Liver (tissue), 9 donors: ENCODE data around the gene GALNTL6. TPM values are rescaled to one million over a fixed set of nuclear protein-coding genes. Genes with fewer than 3 reads are reported as not detected.

Source experiments
- DNase-seq: peaks from one replicate; pipeline ENCODE4 v3.0.0-alpha.2; 2017; ENCODE audit warnings: low spot score
- H3K27ac ChIP-seq, 2 donors: one replicate each; pipeline ENCODE4 v1.7.0; 2013; ENCODE audit warnings: inconsistent platforms in 2 of 2, low read length in 2 of 2, control low read depth in 1 of 2, low read depth in 1 of 2, mild to moderate bottlenecking in 1 of 2
- H3K27me3 ChIP-seq, 4 donors: one replicate each; pipeline versions ENCODE4 v1.6.1 to v1.7.0; 2013; ENCODE audit warnings: low read length in 3 of 4, inconsistent platforms in 1 of 4, mild to moderate bottlenecking in 1 of 4, moderate library complexity in 1 of 4; ENCODE audit not compliant: control insufficient read depth in 4 of 4, insufficient read depth in 4 of 4
- H3K36me3 ChIP-seq, 4 donors: one replicate each; pipeline versions ENCODE4 v1.6.1 to v1.7.0; 2013; ENCODE audit warnings: low read length in 3 of 4, mild to moderate bottlenecking in 3 of 4, low read depth in 1 of 4, moderate library complexity in 1 of 4; ENCODE audit not compliant: control insufficient read depth in 4 of 4, insufficient read depth in 3 of 4
- H3K4me1 ChIP-seq, 4 donors: one replicate each; pipeline versions ENCODE4 v1.6.1 to v1.7.0; 2013; ENCODE audit warnings: low read length in 3 of 4, mild to moderate bottlenecking in 3 of 4, moderate library complexity in 1 of 4; ENCODE audit not compliant: control insufficient read depth in 4 of 4, insufficient read depth in 4 of 4
- H3K4me3 ChIP-seq, 3 donors: one replicate each; pipeline versions ENCODE4 v1.6.1 to v1.7.0; 2013; ENCODE audit warnings: low read length in 3 of 3, control low read depth in 1 of 3, low read depth in 1 of 3, mild to moderate bottlenecking in 1 of 3
- H3K9ac ChIP-seq, 2 donors: one replicate each; pipeline ENCODE4 v1.7.0; 2013; ENCODE audit warnings: low read length in 2 of 2, mild to moderate bottlenecking in 2 of 2, moderate library complexity in 2 of 2, control low read depth in 1 of 2, low read depth in 1 of 2
- H3K9me3 ChIP-seq, 4 donors: one replicate each; pipeline versions ENCODE4 v1.6.1 to v1.7.0; 2013; ENCODE audit warnings: low read length in 3 of 4; ENCODE audit not compliant: control insufficient read depth in 4 of 4
- CTCF ChIP-seq: fragments of 150-350 bp; IDR thresholded peaks from 2 replicates; pipeline ENCODE4 v1.5.1; 2017; ENCODE audit warnings: improper control_type of control experiment, low read depth, low read length; ENCODE audit not compliant: missing input control
- EGR1 ChIP-seq, 2 donors: IDR thresholded peaks; 2 replicates each; pipeline ENCODE4 v1.6.1; 2016 to 2018; ENCODE audit warnings: antibody characterized with exemption in 2 of 2, low read depth in 2 of 2
- FOXA1 ChIP-seq: IDR thresholded peaks from 2 replicates; pipeline ENCODE4 v1.6.1; 2016; ENCODE audit warnings: antibody characterized with exemption
- FOXA2 ChIP-seq: IDR thresholded peaks from 2 replicates; pipeline ENCODE4 v1.6.1; 2016; ENCODE audit warnings: antibody characterized with exemption
- HNF4A ChIP-seq, 2 donors: conservative IDR thresholded peaks; 2 replicates each; pipeline ENCODE4 v1.6.1; 2016; ENCODE audit warnings: antibody characterized with exemption in 2 of 2, mild to moderate bottlenecking in 2 of 2
- HNF4G ChIP-seq: IDR thresholded peaks from 2 replicates; pipeline ENCODE4 v1.6.1; 2016; ENCODE audit warnings: antibody characterized with exemption
- JUND ChIP-seq, 2 donors: IDR thresholded peaks; 2 replicates each; pipeline ENCODE4 v1.6.1; 2016; ENCODE audit warnings: antibody characterized with exemption in 2 of 2
- NR2F2 ChIP-seq: IDR thresholded peaks from 2 replicates; pipeline ENCODE4 v1.6.1; 2016; ENCODE audit warnings: antibody characterized with exemption
- RAD21 ChIP-seq, 2 donors: IDR thresholded peaks; 2 replicates each; pipeline ENCODE4 v1.6.1; 2016; ENCODE audit warnings: antibody characterized with exemption in 2 of 2, mild to moderate bottlenecking in 2 of 2
- RXRA ChIP-seq, 2 donors: IDR thresholded peaks; 2 replicates each; pipeline ENCODE4 v1.6.1; 2017 to 2018; ENCODE audit warnings: antibody characterized with exemption in 2 of 2, mild to moderate bottlenecking in 1 of 2
- SP1 ChIP-seq: IDR thresholded peaks from 2 replicates; pipeline ENCODE4 v1.6.1; 2018; ENCODE audit warnings: antibody characterized with exemption, mild to moderate bottlenecking
- TAF1 ChIP-seq: conservative IDR thresholded peaks from 2 replicates; pipeline ENCODE4 v1.6.1; 2016; ENCODE audit warnings: antibody characterized with exemption, mild to moderate bottlenecking
- YY1 ChIP-seq: IDR thresholded peaks from 2 replicates; pipeline ENCODE4 v1.6.1; 2016; ENCODE audit warnings: antibody characterized with exemption, mild to moderate bottlenecking
- ZBTB33 ChIP-seq: IDR thresholded peaks from 2 replicates; pipeline ENCODE4 v1.6.1; 2016; ENCODE audit warnings: antibody characterized with exemption
- WGBS: extraction: QIAGEN DNeasy Blood & Tissue Kit; methylation state at CpG from one replicate; pipeline ENCODE4 v1.1.7; 2013; 5-methylcytosine and 5-hydroxymethylcytosine counted together
- polyA plus RNA-seq, 2 donors: library from polyadenylated mRNA; stranded (reverse) in 1 of 2; unstranded in 1 of 2; fragments of 200-250 nt in 1 of 2; fragments of >200 nt in 1 of 2; fragmentation: Nextera tagmentation in 1 of 2; extraction: Ambion mirVana in 1 of 2; gene quantifications; one replicate each; pipeline versions ENCODE4 v1.2.1 to v1.2.3, GENCODE V29; 2013 to 2015
- total RNA-seq, 2 donors: library from RNA; depleted of rRNA; stranded (reverse); fragments of >200 nt; gene quantifications; one replicate each; pipeline ENCODE4 v1.2.3, GENCODE V29; 2014
- TF ChIP-seq, protein P1 (sequence below): IDR thresholded peaks from 2 replicates; pipeline ENCODE4 v1.6.1; 2016; ENCODE audit warnings: antibody characterized with exemption, mild to moderate bottlenecking
- TF ChIP-seq, protein P2 (sequence below): IDR thresholded peaks from 2 replicates; pipeline ENCODE4 v1.6.1; 2016; ENCODE audit warnings: antibody characterized with exemption
- TF ChIP-seq, protein P3 (sequence below): IDR thresholded peaks from 2 replicates; pipeline ENCODE4 v1.6.1; 2016; ENCODE audit warnings: antibody characterized with exemption
- donor health status: healthy.
- donor health status: healthy.
- donor health status: healthy.
- donor health status: healthy.
- donor health status: healthy.

GALNTL6 gene
- total and polyA plus RNA-seq, 4 donors: 0.06 to 0.08 TPM; not detected in 2

GRCh38 chr4:172517391-172517790 is 704.2 kb downstream of the GALNTL6 start:
- Histone ChIP-seq H3K36me3 (no peaks in the 10 kb centered on the region), H3K4me1 (no peaks in the 10 kb centered on the region), H3K27ac (no peak overlapping the region), H3K27me3 (no peaks in the 10 kb centered on the region), H3K4me3 (no peak overlapping the region), H3K9ac (no peak overlapping the region), H3K9me3 (no peaks in the 10 kb centered on the region)
- WGBS: 32% methylated on average over 2 of the region's 2 CpGs
- no peak for TF ChIP-seq HNF4A (conservative IDR thresholded peaks at IDR 0.05)
- TF ChIP-seq SP1: no peak
- no peak for TF ChIP-seq FOXA1
- no peak for DNase-seq

- DNase-seq: no peak
- WGBS: 67% methylated on average over 1 of the region's 1 CpG
Measured at GRCh38 chr4:172521248-172521647, 708.0 kb downstream of the GALNTL6 start.

GRCh38 chr4:172521680-172522079 is 708.5 kb downstream of the GALNTL6 start:
- Histone ChIP-seq H3K9me3 (no peaks in the 10 kb centered on the region), H3K4me3 (no peak overlapping the region), H3K9ac (no peak overlapping the region), H3K4me1 (no peaks in the 10 kb centered on the region), H3K27me3 (no peaks in the 10 kb centered on the region), H3K27ac (no peak overlapping the region), H3K36me3 (no peaks in the 10 kb centered on the region)
- DNase-seq: no peak
- WGBS: 78% methylated on average over 1 of the region's 1 CpG
- TF ChIP-seq, protein P1, sequence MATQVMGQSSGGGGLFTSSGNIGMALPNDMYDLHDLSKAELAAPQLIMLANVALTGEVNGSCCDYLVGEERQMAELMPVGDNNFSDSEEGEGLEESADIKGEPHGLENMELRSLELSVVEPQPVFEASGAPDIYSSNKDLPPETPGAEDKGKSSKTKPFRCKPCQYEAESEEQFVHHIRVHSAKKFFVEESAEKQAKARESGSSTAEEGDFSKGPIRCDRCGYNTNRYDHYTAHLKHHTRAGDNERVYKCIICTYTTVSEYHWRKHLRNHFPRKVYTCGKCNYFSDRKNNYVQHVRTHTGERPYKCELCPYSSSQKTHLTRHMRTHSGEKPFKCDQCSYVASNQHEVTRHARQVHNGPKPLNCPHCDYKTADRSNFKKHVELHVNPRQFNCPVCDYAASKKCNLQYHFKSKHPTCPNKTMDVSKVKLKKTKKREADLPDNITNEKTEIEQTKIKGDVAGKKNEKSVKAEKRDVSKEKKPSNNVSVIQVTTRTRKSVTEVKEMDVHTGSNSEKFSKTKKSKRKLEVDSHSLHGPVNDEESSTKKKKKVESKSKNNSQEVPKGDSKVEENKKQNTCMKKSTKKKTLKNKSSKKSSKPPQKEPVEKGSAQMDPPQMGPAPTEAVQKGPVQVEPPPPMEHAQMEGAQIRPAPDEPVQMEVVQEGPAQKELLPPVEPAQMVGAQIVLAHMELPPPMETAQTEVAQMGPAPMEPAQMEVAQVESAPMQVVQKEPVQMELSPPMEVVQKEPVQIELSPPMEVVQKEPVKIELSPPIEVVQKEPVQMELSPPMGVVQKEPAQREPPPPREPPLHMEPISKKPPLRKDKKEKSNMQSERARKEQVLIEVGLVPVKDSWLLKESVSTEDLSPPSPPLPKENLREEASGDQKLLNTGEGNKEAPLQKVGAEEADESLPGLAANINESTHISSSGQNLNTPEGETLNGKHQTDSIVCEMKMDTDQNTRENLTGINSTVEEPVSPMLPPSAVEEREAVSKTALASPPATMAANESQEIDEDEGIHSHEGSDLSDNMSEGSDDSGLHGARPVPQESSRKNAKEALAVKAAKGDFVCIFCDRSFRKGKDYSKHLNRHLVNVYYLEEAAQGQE: no peak
- TF ChIP-seq RXRA (IDR thresholded peaks at IDR 0.05): no peak
- TF ChIP-seq RAD21 (IDR thresholded peaks at IDR 0.05): no peak
- TF ChIP-seq CTCF: no peak
- TF ChIP-seq, protein P2, sequence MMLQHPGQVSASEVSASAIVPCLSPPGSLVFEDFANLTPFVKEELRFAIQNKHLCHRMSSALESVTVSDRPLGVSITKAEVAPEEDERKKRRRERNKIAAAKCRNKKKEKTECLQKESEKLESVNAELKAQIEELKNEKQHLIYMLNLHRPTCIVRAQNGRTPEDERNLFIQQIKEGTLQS: no peak
- TF ChIP-seq HNF4G: no peak
- TF ChIP-seq ZBTB33: no peak

More at GRCh38 chr4:172521248-172521647, 708.0 kb downstream of the GALNTL6 start:
- H3K4me1 ChIP-seq: no peaks in the 10 kb centered on the region
- no peak overlapping the region for H3K4me3 ChIP-seq
- H3K27me3 ChIP-seq: no peaks in the 10 kb centered on the region
- TF ChIP-seq RXRA (IDR thresholded peaks at IDR 0.05) (no peak), NR2F2 (no peak), ZBTB33 (no peak), SP1 (no peak), JUND (IDR thresholded peaks at IDR 0.05) (no peak), HNF4A (conservative IDR thresholded peaks at IDR 0.05) (no peak), EGR1 (IDR thresholded peaks at IDR 0.05; ENCODE audit: low read depth in 2 of 2) (no peak), YY1 (no peak), FOXA2 (no peak), HNF4G (no peak), FOXA1 (no peak), RAD21 (IDR thresholded peaks at IDR 0.05) (no peak), TAF1 (no peak)
- TF ChIP-seq, protein P2: no peak
- TF ChIP-seq, protein P3, sequence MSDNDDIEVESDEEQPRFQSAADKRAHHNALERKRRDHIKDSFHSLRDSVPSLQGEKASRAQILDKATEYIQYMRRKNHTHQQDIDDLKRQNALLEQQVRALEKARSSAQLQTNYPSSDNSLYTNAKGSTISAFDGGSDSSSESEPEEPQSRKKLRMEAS: no peak
- no peak overlapping the region for H3K27ac ChIP-seq
- H3K9ac ChIP-seq: no peak overlapping the region
- H3K9me3 ChIP-seq: no peaks in the 10 kb centered on the region
- H3K36me3 ChIP-seq: no peaks in the 10 kb centered on the region
